Type B pancreatic cell (in vitro differentiated cells): Measurements from ENCODE around the gene ZNF385C. TPM values are rescaled to one million over a fixed set of nuclear protein-coding genes. Genes with fewer than 3 reads are reported as not detected.

Experiments used
- DNase-seq: peaks from one replicate; pipeline ENCODE4 v3.0.0; 2021; ENCODE audit warnings: mixed read lengths; ENCODE audit not compliant: unreplicated experiment; ENCODE audit errors: extremely low spot score
- H3K27ac Mint-ChIP-seq: 2 replicates; pipeline ENCODE4 v1.8.0; 2021; ENCODE audit warnings: mild to moderate bottlenecking, mixed read lengths
- H3K27me3 Mint-ChIP-seq: 2 replicates; pipeline ENCODE4 v1.8.0; 2021; ENCODE audit warnings: mixed read lengths
- H3K36me3 Mint-ChIP-seq: 2 replicates; pipeline ENCODE4 v1.8.0; 2021; ENCODE audit warnings: mixed read lengths
- H3K4me1 Mint-ChIP-seq: one replicate; pipeline ENCODE4 v1.8.0; 2021; ENCODE audit warnings: mixed read lengths; ENCODE audit not compliant: unreplicated experiment
- H3K4me3 Mint-ChIP-seq: 2 replicates; pipeline ENCODE4 v1.8.0; 2021; ENCODE audit warnings: mild to moderate bottlenecking, mixed read lengths
- H3K9me3 Mint-ChIP-seq: 2 replicates; pipeline ENCODE4 v1.8.0; 2021; ENCODE audit warnings: mixed read lengths
- total RNA-seq: library from RNA; stranded (reverse); gene quantifications from 2 replicates; pipeline ENCODE4 v1.2.1, GENCODE V29; 2021; ENCODE audit warnings: low replicate concordance
- TF ChIP-seq, protein P1 (sequence below): fragments of 200-600 bp; sonication (generic); conservative IDR thresholded peaks from 2 replicates; pipeline ENCODE4 v1.5.0; 2021; ENCODE audit warnings: antibody characterized with exemption, mild to moderate bottlenecking

The ZNF385C gene
- total RNA-seq, 1 donor from 2014 or later: 3.3 TPM

DNA sequence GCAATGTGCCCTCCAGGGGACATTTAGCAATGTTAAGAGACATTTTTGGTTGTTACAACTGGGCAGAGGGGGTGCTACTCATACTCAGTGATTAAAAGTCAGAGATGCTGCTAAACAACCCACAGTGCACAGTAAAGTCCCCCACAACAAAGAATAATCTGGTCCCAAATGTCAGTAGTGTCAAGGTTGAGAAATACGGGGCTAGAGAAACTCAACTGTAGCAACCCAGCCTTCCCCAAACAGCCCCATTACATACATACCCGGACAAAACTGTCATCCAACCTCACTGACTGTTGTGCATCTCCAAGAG lies 101.5 kb downstream of the ZNF385C start:
- H3K27ac Mint-ChIP-seq: no peak overlapping the region
- peaks cover 27% of the 10 kb centered on the region for H3K36me3 Mint-ChIP-seq
- TF ChIP-seq, protein P1, sequence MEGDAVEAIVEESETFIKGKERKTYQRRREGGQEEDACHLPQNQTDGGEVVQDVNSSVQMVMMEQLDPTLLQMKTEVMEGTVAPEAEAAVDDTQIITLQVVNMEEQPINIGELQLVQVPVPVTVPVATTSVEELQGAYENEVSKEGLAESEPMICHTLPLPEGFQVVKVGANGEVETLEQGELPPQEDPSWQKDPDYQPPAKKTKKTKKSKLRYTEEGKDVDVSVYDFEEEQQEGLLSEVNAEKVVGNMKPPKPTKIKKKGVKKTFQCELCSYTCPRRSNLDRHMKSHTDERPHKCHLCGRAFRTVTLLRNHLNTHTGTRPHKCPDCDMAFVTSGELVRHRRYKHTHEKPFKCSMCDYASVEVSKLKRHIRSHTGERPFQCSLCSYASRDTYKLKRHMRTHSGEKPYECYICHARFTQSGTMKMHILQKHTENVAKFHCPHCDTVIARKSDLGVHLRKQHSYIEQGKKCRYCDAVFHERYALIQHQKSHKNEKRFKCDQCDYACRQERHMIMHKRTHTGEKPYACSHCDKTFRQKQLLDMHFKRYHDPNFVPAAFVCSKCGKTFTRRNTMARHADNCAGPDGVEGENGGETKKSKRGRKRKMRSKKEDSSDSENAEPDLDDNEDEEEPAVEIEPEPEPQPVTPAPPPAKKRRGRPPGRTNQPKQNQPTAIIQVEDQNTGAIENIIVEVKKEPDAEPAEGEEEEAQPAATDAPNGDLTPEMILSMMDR: no peak
- H3K4me1 Mint-ChIP-seq: no peaks in the 10 kb centered on the region
- H3K4me3 Mint-ChIP-seq: no peak overlapping the region
- DNase-seq: no peak
- H3K9me3 Mint-ChIP-seq: no peaks in the 10 kb centered on the region
- H3K27me3 Mint-ChIP-seq: no peaks in the 10 kb centered on the region

DNA sequence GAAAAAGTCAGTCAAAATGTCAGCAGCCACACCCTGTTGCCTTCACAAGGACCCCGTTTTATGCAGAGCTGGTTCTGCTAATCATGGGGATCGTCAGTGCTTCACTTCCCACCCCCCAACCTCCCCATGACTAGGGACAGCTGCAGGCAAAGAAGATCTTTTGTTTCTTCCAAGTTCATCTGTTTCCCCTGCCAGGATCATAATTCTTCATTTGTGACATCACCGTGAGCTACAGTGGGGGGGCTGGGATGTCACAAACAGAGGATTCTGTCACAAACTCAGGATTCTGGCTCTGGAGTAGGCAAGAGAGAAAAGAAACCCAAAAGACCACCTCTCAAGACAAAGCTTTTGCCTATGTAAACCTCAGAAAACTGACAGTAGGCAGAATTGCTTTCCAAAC lies 105.7 kb downstream of the ZNF385C start:
- H3K4me3 Mint-ChIP-seq: no peak overlapping the region
- no peak overlapping the region for H3K27ac Mint-ChIP-seq
- TF ChIP-seq, protein P1: no peak
- no peaks in the 10 kb centered on the region for H3K27me3 Mint-ChIP-seq
- peaks cover 31% of the 10 kb centered on the region for H3K36me3 Mint-ChIP-seq
- no peak for DNase-seq
- H3K9me3 Mint-ChIP-seq: no peaks in the 10 kb centered on the region
- no peaks in the 10 kb centered on the region for H3K4me1 Mint-ChIP-seq

DNA sequence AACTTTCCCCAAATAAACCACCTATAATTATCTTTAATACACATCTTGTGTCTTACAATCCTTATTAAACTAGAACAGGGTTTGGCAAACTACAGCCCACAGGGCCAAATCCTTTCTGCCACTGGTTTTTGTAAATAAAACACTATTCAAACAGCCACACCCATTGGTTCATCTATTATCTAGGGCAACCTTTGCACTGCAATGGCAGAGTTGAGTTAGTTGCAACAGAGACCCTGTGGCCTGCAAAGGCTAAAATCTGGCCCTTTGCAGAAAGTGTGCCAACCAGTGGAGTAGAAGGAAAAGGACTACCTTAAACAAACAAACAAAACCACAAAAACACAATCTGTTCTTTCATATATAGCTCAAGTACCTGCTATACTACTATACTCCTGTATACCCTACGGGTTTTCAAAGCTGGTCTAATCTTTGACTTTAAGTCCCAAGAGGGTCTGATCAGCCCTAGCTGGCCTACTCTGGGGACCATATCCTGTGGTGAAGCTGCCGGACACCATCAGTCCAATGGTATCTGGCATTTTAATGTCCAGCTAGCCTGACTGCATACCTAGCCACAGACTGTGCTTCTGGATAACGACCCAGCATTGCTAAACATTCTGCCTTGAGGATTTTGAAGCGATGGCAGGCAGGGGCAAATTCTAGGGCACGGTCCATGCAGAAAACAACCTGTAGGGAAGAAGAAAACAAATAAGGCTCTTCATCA lies 108.4 kb downstream of the ZNF385C start:
- no peaks in the 10 kb centered on the region for H3K4me1 Mint-ChIP-seq
- TF ChIP-seq, protein P1: no peak
- no peak overlapping the region for H3K27ac Mint-ChIP-seq
- H3K27me3 Mint-ChIP-seq: no peaks in the 10 kb centered on the region
- peaks cover 36% of the 10 kb centered on the region for H3K36me3 Mint-ChIP-seq
- no peak overlapping the region for H3K4me3 Mint-ChIP-seq
- H3K9me3 Mint-ChIP-seq: no peaks in the 10 kb centered on the region
- DNase-seq: no peak

DNA sequence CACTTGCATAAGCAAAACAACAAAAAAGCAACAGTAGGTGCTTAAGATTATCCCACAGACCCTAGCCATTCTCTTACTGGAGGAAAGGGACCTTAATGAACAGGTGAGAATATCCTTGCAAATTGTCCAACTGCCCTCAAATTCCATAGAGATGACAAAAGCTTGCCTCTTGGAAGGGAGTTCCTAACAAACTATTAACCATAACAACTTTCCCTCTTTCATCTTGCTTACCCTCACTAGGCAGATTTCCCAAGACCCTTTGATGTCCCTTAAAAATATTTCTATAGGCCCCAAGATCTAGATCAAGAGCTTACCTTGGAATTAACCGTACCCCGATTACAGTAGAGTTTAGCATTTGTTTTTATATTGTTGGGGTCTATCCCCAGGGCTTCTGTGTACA lies 109.9 kb downstream of the ZNF385C start:
- no peak overlapping the region for H3K27ac Mint-ChIP-seq
- H3K27me3 Mint-ChIP-seq: no peaks in the 10 kb centered on the region
- H3K4me1 Mint-ChIP-seq: no peaks in the 10 kb centered on the region
- no peak overlapping the region for H3K4me3 Mint-ChIP-seq
- DNase-seq: no peak
- TF ChIP-seq, protein P1: no peak
- peaks cover 37% of the 10 kb centered on the region for H3K36me3 Mint-ChIP-seq
- no peaks in the 10 kb centered on the region for H3K9me3 Mint-ChIP-seq

DNA sequence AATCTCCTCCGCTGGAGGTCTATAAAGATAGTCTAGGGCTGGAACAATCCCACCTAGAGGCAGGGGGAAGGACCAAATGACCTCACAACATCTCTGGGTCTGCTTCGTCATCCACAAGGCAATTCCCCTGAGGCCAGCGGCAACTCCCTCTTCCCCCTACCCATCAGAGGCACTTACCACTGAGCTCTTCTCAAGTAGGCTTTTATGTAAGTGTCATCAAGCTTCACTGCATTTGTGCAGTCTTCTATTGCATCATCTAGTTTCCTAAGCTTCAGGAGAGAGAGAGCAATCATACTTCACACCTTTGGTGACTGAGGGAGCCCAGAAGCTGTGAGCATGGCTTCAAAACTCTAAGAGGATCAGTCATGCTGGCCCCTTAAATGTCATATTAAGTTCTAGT lies 110.6 kb downstream of the ZNF385C start:
- Mint-ChIP-seq H3K36me3 (peaks cover 33% of the 10 kb centered on the region), H3K9me3 (no peaks in the 10 kb centered on the region), H3K4me3 (no peak overlapping the region), H3K27ac (no peak overlapping the region), H3K27me3 (no peaks in the 10 kb centered on the region), H3K4me1 (no peaks in the 10 kb centered on the region)
- TF ChIP-seq, protein P1: no peak
- no peak for DNase-seq

DNA sequence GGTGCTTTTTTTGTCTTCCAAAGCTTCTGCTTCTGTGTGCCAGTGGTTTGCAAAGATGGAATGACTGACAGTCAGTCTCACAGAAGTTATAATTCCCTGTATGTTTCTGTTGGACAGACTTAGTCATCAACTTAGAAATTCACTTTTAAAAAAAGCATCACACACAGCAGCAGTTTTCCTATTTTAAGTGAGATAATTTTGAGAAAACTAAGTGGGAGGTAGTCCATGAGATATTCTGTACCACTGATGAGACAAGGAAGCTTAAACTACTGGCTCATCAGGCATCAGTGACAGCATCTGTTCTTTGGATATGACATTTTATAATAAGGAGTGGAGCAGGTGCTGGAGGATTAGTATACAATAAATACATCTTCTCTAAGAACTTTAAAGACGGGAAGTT lies 111.6 kb downstream of the ZNF385C start:
- Mint-ChIP-seq H3K27ac (no peak overlapping the region), H3K9me3 (no peaks in the 10 kb centered on the region), H3K36me3 (peaks cover 41% of the 10 kb centered on the region), H3K4me1 (no peaks in the 10 kb centered on the region), H3K27me3 (no peaks in the 10 kb centered on the region), H3K4me3 (no peak overlapping the region)
- DNase-seq: no peak
- TF ChIP-seq, protein P1: no peak
